SK-N-SH treated with all-trans-retinoic acid at 6 μM for 48 hours (cell line): Measurements from ENCODE around the gene PRSS3.
"Not testable (repeated sequence)": the region's sequence is repeated elsewhere in the genome, so short reads cannot be mapped to it uniquely, and the experiment has no call there.

ENCODE experiments used
- ATAC-seq: fragments of 200-7000 bp; cut with Tn5 transposase; 3 replicates; pipeline ENCODE4 v1.9.1; 2020; ENCODE audit warnings: mild to moderate bottlenecking, moderate library complexity
- ARNTL ChIP-seq: fragments of 450-650 bp; formaldehyde crosslinking; IDR thresholded peaks from 2 replicates; pipeline ENCODE4 v1.5.0; 2020; ENCODE audit warnings: low read depth, mild to moderate bottlenecking, moderate library complexity, borderline replicate concordance
- BACH2 ChIP-seq: fragments of 250-450 bp; sonication (Bioruptor Pico); IDR thresholded peaks from 2 replicates; pipeline ENCODE4 v1.9.0; 2021; ENCODE audit warnings: mild to moderate bottlenecking, borderline replicate concordance
- CREB5 ChIP-seq: fragments of 250-450 bp; sonication (Bioruptor Pico); IDR thresholded peaks from 2 replicates; pipeline ENCODE4 v1.5.1; 2020; ENCODE audit warnings: low read depth, mild to moderate bottlenecking, moderate library complexity
- CSRNP3 ChIP-seq: fragments of 250-450 bp; sonication (Bioruptor Pico); IDR thresholded peaks from 2 replicates; pipeline ENCODE4 v1.5.1; 2021; ENCODE audit warnings: mild to moderate bottlenecking, moderate library complexity
- GLIS3 ChIP-seq: fragments of 250-450 bp; sonication (Bioruptor Pico); IDR thresholded peaks from 2 replicates; pipeline ENCODE4 v1.5.0; 2020; ENCODE audit warnings: mild to moderate bottlenecking, moderate library complexity
- ISL1 ChIP-seq: fragments of 250-450 bp; sonication (Bioruptor Pico); IDR thresholded peaks from 2 replicates; pipeline ENCODE4 v2.1.2; 2022; ENCODE audit warnings: mild to moderate bottlenecking, moderate library complexity
- OSR1 ChIP-seq: fragments of 250-450 bp; sonication (Bioruptor Pico); IDR thresholded peaks from 2 replicates; pipeline ENCODE4 v1.8.0; 2022; ENCODE audit warnings: moderate library complexity, mild to moderate bottlenecking, inconsistent platforms
- PATZ1 ChIP-seq: fragments of 250-450 bp; sonication (Bioruptor Pico); IDR thresholded peaks from 2 replicates; pipeline ENCODE4 v1.8.0; 2020; ENCODE audit warnings: mild to moderate bottlenecking, moderate library complexity, borderline replicate concordance
- POU6F1 ChIP-seq: fragments of 250-450 bp; sonication (Bioruptor Pico); IDR thresholded peaks from 2 replicates; pipeline ENCODE4 v1.8.0; 2021; ENCODE audit warnings: low read depth, mild to moderate bottlenecking, moderate library complexity, borderline replicate concordance
- PPARA ChIP-seq: fragments of 250-450 bp; sonication (Bioruptor Pico); IDR thresholded peaks from 2 replicates; pipeline ENCODE4 v1.5.0; 2020; ENCODE audit warnings: mild to moderate bottlenecking, borderline replicate concordance
- SNAI2 ChIP-seq: fragments of 250-450 bp; sonication (Bioruptor Pico); IDR thresholded peaks from 2 replicates; pipeline ENCODE4 v1.5.0; 2020; ENCODE audit warnings: mild to moderate bottlenecking, moderate library complexity
- TCF4 ChIP-seq: fragments of 250-450 bp; sonication (Bioruptor Pico); IDR thresholded peaks from 2 replicates; pipeline ENCODE4 v1.8.0; 2021; ENCODE audit warnings: mild to moderate bottlenecking, moderate library complexity, borderline replicate concordance
- TOX ChIP-seq: fragments of 250-450 bp; sonication (Bioruptor Pico); IDR thresholded peaks from 2 replicates; pipeline ENCODE4 v1.8.0; 2021; ENCODE audit warnings: mild to moderate bottlenecking, moderate library complexity, borderline replicate concordance
- TSHZ2 ChIP-seq: fragments of 250-450 bp; sonication (Bioruptor Pico); IDR thresholded peaks from 2 replicates; pipeline ENCODE4 v1.5.0; 2020; ENCODE audit warnings: mild to moderate bottlenecking, moderate library complexity
- ZFP3 ChIP-seq: fragments of 250-450 bp; sonication (Bioruptor Pico); IDR thresholded peaks from 2 replicates; pipeline ENCODE4 v1.5.0; 2020; ENCODE audit warnings: mild to moderate bottlenecking, moderate library complexity
- ZFP30 ChIP-seq: fragments of 450-650 bp; formaldehyde crosslinking; IDR thresholded peaks from 2 replicates; pipeline ENCODE4 v1.5.0; 2022; ENCODE audit warnings: mild to moderate bottlenecking, moderate library complexity
- ZNF565 ChIP-seq: fragments of 450-650 bp; formaldehyde crosslinking; conservative IDR thresholded peaks from 2 replicates; pipeline ENCODE4 v1.5.0; 2020; ENCODE audit warnings: low read depth, mild to moderate bottlenecking, moderate library complexity
- ZNF8 ChIP-seq: fragments of 450-650 bp; formaldehyde crosslinking; IDR thresholded peaks from 2 replicates; pipeline ENCODE4 v1.5.0; 2020; ENCODE audit warnings: mild to moderate bottlenecking, moderate library complexity

The PRSS3 gene

GRCh38 chr9:33795281-33795680 lies at the start of gene PRSS3:
Gene PRSS3 (plus strand): TSS chr9:33795561. CDS start chr9:33795574, 13 bp downstream.
- no peak for ATAC-seq
- no peak for TF ChIP-seq POU6F1
- no peak for TF ChIP-seq OSR1 (CRISPR knock-in tag)
- no peak for TF ChIP-seq PATZ1
- TF ChIP-seq ZFP30, result no peak
- TF ChIP-seq BACH2 (CRISPR knock-in tag), result no peak
- TF ChIP-seq ZNF565, result no peak
- TF ChIP-seq CSRNP3, result no peak
- no peak for TF ChIP-seq TOX (CRISPR knock-in tag)
- no peak for TF ChIP-seq ZFP3 (CRISPR knock-in tag)
- no peak for TF ChIP-seq ZNF8 (CRISPR knock-in tag)
- no peak for TF ChIP-seq CREB5 (CRISPR knock-in tag)

GRCh38 chr9:33748633-33749304 lies 46.6 kb upstream of the PRSS3 start:
- no peak for TF ChIP-seq ISL1 (CRISPR knock-in tag)
- TF ChIP-seq TOX (CRISPR knock-in tag), result no peak
- TF ChIP-seq TCF4 (CRISPR knock-in tag), result no peak
- TF ChIP-seq POU6F1, result no peak
- TF ChIP-seq PPARA, result no peak
- no peak for TF ChIP-seq BACH2 (CRISPR knock-in tag)
- TF ChIP-seq SNAI2, result no peak
- TF ChIP-seq ZNF565, result no peak
- TF ChIP-seq TSHZ2 (CRISPR knock-in tag), result no peak
- no peak for TF ChIP-seq GLIS3
- TF ChIP-seq ARNTL, result no peak
- TF ChIP-seq CREB5 (CRISPR knock-in tag), result no peak
- TF ChIP-seq, all 23 proteins: peak for 0
- no peak for ATAC-seq

GRCh38 chr9:33749305-33749654 lies 46.1 kb upstream of the PRSS3 start:
- ATAC-seq, result not testable (repeated sequence)
